Stimulated activated CD8-positive, alpha-beta memory T cell treated with anti-CD3 and anti-CD28 coated beads, Interleukin-4, amount 100 ng/mL, for 48 hours (primary cell): ENCODE data around the gene MYO18A.
"Not testable (repeated sequence)": the region's sequence is repeated elsewhere in the genome, so short reads cannot be mapped to it uniquely, and the experiment has no call there.

Experiments
- DNase-seq: peaks from one replicate; pipeline ENCODE4 v3.0.0-alpha.2; 2020

The MYO18A gene

GRCh38 chr17:29195465-29196081 is 15.4 kb upstream of the MYO18A start:
- DNase-seq = peak; percentile 28

- no peak for DNase-seq
Measured at GRCh38 chr17:29194669-29195068, 14.5 kb upstream of the MYO18A start.

- DNase-seq = no peak
Measured at GRCh38 chr17:29193146-29193545, 12.9 kb upstream of the MYO18A start.

GRCh38 chr17:29190592-29191207 is 10.5 kb upstream of the MYO18A start:
- peak; percentile 5 for DNase-seq

GRCh38 chr17:29190039-29190438 is 9.8 kb upstream of the MYO18A start:
- DNase-seq = no peak

DNA sequence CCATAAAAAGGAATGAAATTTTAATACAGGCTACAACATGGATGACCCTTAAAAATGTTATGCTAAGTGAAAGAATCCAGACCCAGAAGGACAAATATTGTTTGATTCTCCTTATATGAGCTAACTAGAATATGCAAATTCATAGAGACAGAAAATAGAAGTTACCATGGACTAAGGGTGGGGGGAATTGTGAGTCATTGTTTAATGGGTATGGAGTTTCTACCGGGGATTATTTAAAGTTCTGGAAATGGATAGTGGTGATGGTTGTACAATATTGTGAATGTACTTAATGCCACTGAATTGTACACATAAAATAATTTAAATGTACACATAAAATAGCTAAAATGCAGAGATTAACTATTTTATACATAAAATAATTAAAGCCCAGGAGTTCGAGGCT is 9.2 kb upstream of the MYO18A start:
- no peak for DNase-seq

GRCh38 chr17:29181226-29181625 is 1.0 kb upstream of the MYO18A start:
- DNase-seq = peak; percentile 21

DNA sequence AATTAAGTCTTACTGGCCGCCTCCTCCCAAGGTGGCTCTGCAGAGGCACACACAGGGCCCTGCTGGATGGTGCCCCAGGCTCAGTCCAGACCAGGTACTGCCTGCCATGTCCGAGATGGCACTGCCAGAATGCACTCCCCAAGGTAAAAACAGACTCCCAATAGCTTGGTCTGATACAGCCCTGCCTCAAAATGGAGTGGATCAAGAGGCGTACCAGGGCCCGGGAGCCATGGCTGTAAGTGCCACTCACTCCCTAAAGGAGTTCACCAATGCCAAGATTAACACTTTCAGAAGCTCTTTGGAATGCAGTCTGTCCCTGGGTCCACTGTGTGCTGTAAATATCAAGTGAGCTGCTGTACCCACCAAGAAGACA is 576 bp upstream of the MYO18A start:
- no peak for DNase-seq

DNA sequence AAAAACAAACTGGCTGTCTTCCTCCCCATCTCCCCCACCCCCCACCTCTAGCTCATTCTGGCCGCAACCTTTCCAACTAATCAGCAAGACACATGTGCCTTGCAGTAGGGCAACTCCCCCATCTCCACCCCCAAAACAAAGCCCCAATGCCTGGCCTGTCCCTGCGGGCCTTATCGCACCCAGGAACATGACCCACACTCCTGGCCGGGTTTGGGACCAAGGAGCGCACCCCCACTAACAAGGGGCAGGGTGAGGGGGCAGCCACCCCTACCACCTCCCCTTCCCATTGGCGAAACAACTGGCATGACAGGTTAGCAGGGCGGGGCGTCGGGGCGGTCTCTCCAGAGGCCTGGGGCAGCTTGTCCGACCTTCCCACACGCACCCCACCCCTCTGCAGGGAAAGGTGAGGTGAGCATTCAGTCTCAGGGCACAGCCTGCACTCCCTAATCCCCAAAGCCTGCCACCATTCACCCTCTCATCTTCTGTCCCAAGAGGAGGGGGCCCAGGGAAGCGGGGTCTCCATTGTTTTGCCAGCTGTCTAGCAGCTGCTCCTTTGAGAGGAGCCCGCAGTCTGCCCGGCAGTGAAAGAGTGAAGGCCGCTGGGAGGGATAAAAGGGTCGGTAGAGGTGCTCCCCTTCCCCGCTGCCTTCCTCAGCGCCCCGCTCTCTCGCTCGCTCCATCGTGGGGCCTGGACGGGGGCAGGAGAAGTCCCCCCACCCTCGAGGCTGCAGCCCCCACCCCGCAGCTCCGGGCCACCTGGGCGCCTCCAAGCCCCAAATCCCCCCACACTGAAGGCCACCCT is 765 bp downstream of the MYO18A start:
- no peak for DNase-seq

DNA sequence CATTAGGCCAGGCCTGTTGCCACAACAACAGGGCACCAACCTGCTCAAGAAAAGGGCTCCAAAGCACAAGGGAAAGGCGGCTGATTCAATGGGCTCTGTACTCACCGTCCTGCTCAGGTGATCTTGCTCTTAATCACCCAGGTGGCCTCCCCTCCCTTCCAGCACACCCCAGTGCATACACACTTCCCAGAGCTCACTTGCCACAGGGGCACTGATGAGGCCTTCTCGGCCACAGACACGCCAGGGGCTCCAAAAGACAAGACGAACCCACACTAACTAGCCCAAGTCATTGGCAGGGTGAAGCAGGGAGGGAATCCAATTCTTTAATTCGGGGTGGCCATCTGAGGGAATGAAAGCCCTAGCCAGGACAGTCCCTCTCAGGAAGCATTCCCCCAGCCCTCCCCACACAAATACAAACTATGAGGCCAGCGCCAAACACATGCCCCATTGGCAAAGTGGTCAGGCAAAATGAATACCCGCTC is 1.4 kb downstream of the MYO18A start:
- peak; percentile 22 for DNase-seq

DNA sequence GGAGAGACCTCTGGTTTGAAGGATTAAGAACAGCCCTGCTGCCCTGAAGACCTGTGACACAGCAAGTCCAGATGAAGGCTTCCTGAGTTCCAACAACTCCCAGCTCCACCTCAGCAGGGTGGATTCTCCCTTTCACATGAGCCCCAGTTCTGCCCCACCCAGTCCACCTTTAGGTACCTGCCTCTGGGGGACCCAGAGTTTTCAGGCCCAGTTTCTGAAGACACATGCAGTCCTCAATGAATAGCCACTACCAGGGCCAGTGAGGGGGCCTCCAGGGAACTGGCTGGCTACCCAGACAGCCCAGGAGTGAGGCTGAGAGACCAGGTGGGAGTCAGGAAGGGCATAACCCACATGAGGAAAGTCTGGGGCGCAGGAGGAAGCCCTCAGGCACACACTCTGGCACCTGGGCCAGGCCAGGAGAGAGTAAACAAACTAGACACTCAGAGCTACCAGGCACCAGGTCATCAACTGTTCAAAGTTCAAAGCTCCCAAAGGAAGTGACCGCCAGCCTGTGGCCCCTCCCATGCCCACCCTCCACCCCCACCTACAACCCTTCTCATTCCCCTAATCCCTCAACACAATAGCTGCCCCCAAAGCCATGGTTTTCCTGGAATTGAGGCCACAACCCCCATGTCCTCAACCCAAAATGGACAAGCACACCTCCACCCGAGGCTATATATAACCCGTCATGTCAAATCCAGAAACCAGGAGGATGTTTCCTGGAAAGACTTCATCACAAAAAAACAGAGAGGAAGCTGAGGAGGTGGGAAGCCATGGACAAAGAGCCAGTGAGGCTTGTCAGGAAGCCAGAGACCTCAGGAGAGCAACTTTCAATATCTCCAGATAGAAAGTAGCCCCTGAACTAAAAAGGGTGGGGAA is 2.1 kb downstream of the MYO18A start:
- peak; percentile 24 for DNase-seq

GRCh38 chr17:29177541-29177870 is 2.7 kb downstream of the MYO18A start:
- DNase-seq = no peak

DNA sequence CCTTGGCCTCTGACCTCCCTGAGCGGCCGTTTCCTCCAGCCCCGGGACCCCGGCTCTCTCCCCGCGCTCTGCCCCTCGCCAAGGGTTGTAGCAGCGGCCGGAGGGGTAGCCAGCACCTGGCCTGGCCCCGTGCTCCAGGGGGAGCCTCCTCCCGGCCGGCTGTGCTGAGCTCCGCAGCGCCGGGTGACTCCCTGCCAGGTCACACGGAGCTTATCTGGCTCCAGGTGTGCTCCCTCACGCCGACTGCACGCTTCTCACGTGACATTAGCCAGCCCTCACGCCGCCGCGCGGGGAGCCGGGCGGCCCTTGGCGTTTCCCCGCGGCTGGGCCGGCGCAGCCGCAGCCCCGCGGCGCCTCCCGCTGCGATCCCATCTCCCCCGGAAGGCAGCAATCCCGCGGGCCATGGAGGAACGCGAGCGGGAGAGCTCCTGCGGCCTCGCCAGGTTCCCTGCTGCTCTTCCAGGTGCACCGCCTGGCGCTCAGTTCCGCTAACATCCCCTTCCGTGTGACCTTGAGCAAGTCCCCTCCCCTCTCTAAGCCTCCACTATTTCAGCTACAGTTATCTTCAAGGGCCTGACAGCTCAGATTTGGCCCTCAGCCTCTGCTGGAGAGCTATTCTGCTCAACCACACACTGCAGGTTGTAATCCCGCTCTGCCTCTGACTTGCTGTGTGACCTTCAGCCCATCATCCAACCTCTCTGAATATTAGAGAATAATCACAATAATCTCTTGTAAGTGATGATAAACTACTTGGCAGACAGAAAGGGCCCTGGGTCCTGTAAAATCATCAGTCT is 3.4 kb downstream of the MYO18A start:
- DNase-seq = peak; percentile 65

DNA sequence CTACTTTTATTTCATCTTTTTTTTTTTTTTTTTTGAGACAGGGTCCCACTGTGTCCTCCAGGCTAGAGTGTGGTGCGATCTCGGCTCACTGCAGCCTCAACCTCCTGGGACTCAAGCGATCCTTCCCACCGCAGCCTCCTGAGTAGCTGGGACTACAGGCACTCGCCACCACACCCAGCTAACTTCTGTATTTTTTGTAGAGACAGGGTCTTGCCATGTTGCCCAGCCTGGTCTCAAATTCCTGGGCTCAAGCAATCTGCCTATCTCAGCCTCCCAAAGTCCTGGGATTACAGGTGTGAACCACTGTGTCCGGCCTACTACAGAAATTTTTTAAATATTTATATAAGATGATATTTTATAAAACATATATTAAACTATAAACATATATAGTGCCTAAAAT is 4.8 kb downstream of the MYO18A start:
- no peak for DNase-seq

DNA sequence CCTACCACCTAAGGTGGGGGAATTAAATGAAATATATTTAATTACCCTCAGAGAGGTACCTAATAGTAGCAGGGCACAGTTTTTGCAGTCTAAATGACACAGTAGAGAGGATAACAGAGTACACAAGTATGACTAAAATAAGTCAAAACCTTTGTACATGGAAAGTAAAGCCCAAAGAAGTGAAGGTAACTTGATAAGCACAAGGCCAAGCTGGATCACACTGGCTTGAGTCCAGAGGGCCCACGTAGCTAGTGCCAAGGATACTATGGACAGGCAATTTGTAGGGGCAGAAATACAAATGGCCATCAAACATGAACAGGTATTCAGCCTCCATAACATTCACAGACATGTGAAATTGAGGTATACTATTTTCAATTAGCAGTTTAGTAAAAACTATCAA is 7.6 kb downstream of the MYO18A start:
- no peak for DNase-seq

DNA sequence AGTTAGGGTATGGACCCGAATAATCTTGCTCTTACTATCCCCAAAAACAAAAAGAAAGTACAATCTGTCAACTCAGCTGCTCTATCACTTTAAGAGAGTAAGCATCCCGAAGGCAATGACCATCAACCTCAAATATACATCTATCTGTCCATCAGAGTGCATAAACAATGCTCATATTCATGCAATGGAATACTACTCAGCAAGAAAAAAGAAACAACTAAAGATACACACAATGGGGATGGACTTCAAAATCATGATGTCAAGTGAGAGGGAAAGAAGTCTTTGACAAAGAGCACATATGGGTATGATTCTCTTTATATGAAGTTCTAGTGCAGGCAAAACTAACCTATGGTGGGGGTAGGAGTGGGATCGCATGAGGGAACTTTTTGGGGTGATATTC is 9.5 kb downstream of the MYO18A start:
- no peak for DNase-seq

- DNase-seq = no peak
Measured at GRCh38 chr17:29169806-29170591, 10.2 kb downstream of the MYO18A start.

- not testable (repeated sequence) for DNase-seq
Measured at GRCh38 chr17:29168759-29169126, 11.5 kb downstream of the MYO18A start.

DNA sequence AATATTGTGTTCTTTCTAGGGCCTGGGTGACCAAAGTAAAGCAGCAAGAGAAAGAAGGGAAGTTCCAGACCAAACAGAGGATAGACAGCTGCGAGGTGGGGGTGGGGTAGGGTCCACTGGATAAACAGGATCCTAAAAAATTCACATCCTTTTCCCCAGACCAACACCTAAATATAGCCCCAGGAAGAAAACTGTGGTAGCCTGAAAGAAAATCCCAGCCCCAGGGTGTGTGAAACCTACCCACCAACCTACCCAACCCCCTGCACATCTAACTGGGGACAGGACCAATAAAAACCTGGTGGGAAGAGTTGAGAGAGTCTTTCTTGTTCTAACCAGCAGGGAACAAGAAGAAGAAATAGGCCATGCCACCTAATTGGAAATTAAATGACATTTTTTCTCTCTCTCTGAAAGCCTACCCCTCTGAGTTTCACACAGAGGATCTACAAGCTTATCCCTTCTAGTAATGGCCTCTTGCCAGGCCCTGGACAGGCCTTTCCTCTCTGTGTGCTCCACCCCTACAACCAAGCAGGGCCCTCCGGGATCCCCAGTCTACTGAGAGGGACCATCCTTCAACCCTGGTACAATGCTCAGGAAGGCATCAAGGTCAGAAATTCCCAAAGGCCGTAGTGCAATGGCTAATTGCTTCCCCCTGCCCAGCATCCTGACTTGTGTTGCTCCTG is 12.0 kb downstream of the MYO18A start:
- no peak for DNase-seq

DNA sequence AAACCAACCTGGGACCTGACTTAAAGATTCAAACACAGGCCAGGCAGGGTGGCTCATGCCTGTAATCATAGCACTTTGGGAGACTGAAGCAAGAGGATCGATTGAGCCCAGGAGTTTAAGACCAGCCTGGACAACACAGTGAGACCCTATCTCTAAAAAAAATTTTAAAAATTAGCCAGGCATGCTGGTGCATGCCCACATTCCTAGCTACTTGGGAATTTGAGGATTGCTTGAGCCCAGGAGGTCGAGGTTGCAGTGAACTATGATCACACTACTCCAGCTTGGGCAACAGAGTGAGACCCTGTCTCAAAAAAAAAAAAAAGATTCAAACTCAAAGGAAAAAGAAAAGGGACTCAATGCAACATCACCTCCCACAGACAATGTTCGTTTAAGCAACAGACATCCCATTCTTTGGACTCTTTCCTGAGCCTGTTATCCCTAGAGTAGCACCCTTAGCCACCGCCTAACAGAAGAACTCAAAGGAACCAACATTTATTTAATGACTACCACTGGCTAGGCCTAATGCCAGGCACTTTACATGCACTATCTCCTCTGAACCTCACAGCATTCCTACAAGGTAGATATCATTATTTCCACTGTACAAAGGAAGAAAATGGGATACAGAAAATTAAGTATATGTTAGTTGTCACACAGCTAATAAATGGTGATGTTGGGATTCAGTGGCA is 12.7 kb downstream of the MYO18A start:
- DNase-seq = no peak
